H1 (cell line): Measurements from ENCODE around the gene LRATD1. TPM values are rescaled to one million over a fixed set of nuclear protein-coding genes. Genes with fewer than 3 reads are reported as not detected.

ENCODE experiments used
- CTCF ChIA-PET: fragments of 300-600 bp; sonication (Branson Sonifier 250); formaldehyde crosslinking; loops from one replicate; lab custom pipeline; 2021; ENCODE audit not compliant: partially characterized antibody; lab: Charles Lee
- POLR2A ChIA-PET: fragments of 300-600 bp; sonication (Branson Sonifier 250); formaldehyde crosslinking; loops from one replicate; lab custom pipeline; 2021; ENCODE audit warnings: inconsistent platforms; ENCODE audit not compliant: partially characterized antibody; lab: Charles Lee
- DNase-seq, 2 experiments: peaks; one replicate each; pipeline versions ENCODE4 v3.0.0 to v3.0.0-alpha.2; 2010 to 2022; ENCODE audit warnings: low spot score in 2 of 2, low read depth in 1 of 2, mixed read lengths in 1 of 2
- FAIRE-seq: peaks from 2 replicates; lab custom pipeline; 2011; peaks lifted over from hg19 to GRCh38; lab: Jason Lieb, UNC
- H2AFZ ChIP-seq: 2 replicates; pipeline ENCODE4 v1.8.1; 2012; ENCODE audit warnings: low read length, inconsistent platforms
- H2AK5ac ChIP-seq: 2 replicates; pipeline ENCODE4 v1.6.1; 2013; ENCODE audit warnings: low read depth, low read length
- H2BK120ac ChIP-seq: replicated peaks from 2 replicates; pipeline ENCODE3; 2013; ENCODE audit warnings: low read depth, low read length, inconsistent platforms
- H2BK12ac ChIP-seq: 2 replicates; pipeline ENCODE4 v1.6.1; 2013; ENCODE audit warnings: low read depth, low read length
- H2BK15ac ChIP-seq: 2 replicates; pipeline ENCODE4 v1.6.1; 2013; ENCODE audit warnings: low read length
- H2BK20ac ChIP-seq: 2 replicates; pipeline ENCODE4 v1.6.1; 2013; ENCODE audit warnings: low read length
- H2BK5ac ChIP-seq: 2 replicates; pipeline ENCODE4 v1.6.1; 2013; ENCODE audit warnings: low read depth, low read length
- H3K14ac ChIP-seq: 2 replicates; pipeline ENCODE4 v1.6.1; 2013; ENCODE audit warnings: inconsistent platforms; ENCODE audit not compliant: insufficient read length
- H3K18ac ChIP-seq: 2 replicates; pipeline ENCODE4 v1.6.1; 2013; ENCODE audit warnings: low read length; ENCODE audit errors: extremely low read depth
- H3K23ac ChIP-seq: 2 replicates; pipeline ENCODE4 v1.6.1; 2013; ENCODE audit warnings: inconsistent platforms; ENCODE audit not compliant: insufficient read length
- H3K23me2 ChIP-seq: 2 replicates; pipeline ENCODE4 v1.6.1; 2013; ENCODE audit warnings: low read depth, low read length
- H3K27ac ChIP-seq: 2 replicates; pipeline ENCODE4 v1.6.1; 2011; ENCODE audit warnings: low read depth, low read length, inconsistent platforms
- H3K27me3 ChIP-seq, 4 experiments: replicated peaks in 1 of 4; 1 replicate in 1 of 4; 2 replicates in 3 of 4; pipeline versions ENCODE4 v1.6.1 to v1.8.1; 2011 to 2013; ENCODE audit warnings: low read length in 3 of 4, mild to moderate bottlenecking in 3 of 4, inconsistent platforms in 2 of 4, mixed read lengths in 2 of 4, moderate library complexity in 1 of 4; ENCODE audit not compliant: control insufficient read depth in 3 of 4, insufficient read depth in 3 of 4; ENCODE audit errors: extremely low read depth in 1 of 4
- H3K36me3 ChIP-seq, 4 experiments: 2 replicates each; pipeline versions ENCODE4 v1.6.1 to v1.8.1; 2011 to 2013; ENCODE audit warnings: mild to moderate bottlenecking in 4 of 4, low read length in 3 of 4, moderate library complexity in 2 of 4, control low read depth in 1 of 4, inconsistent platforms in 1 of 4; ENCODE audit not compliant: insufficient read depth in 4 of 4, control insufficient read depth in 2 of 4
- H3K4ac ChIP-seq: replicated peaks from 2 replicates; pipeline ENCODE3; 2013; ENCODE audit warnings: low read length, low read depth, mixed read lengths, inconsistent platforms; ENCODE audit not compliant: insufficient read length
- H3K4me1 ChIP-seq, 4 experiments: replicated peaks in 1 of 4; 1 replicate in 1 of 4; 2 replicates in 3 of 4; pipeline versions ENCODE4 v1.6.1 to v1.8.1; 2011 to 2013; ENCODE audit warnings: low read length in 3 of 4, inconsistent platforms in 2 of 4, mixed read lengths in 1 of 4; ENCODE audit not compliant: insufficient read depth in 4 of 4, control insufficient read depth in 3 of 4
- H3K4me2 ChIP-seq, 2 experiments: 2 replicates each; pipeline versions ENCODE4 v1.6.1 to v1.8.1; 2011 to 2013; ENCODE audit warnings: low read depth in 2 of 2, low read length in 2 of 2, control low read depth in 1 of 2, inconsistent platforms in 1 of 2, mild to moderate bottlenecking in 1 of 2; ENCODE audit not compliant: insufficient read depth in 1 of 2
- H3K4me3 ChIP-seq, 4 experiments: fragments of 200-600, 300-600 bp in 1 of 4; sonication (generic), shearing (Covaris generic), sonication (Bioruptor Twin) in 1 of 4; 2 replicates each; pipeline versions ENCODE4 v1.5.1 to v1.8.1; 2011 to 2016; ENCODE audit warnings: low read length in 4 of 4, low read depth in 3 of 4, control low read depth in 2 of 4, inconsistent platforms in 2 of 4, mild to moderate bottlenecking in 2 of 4, mixed read lengths in 1 of 4, moderate library complexity in 1 of 4; ENCODE audit not compliant: insufficient read depth in 2 of 4; ENCODE audit errors: extremely low read depth in 1 of 4
- H3K56ac ChIP-seq: replicated peaks from 2 replicates; pipeline ENCODE3; 2013; ENCODE audit warnings: low read depth, mild to moderate bottlenecking, mixed read lengths, low read length, inconsistent platforms; ENCODE audit not compliant: insufficient read length
- H3K79me1 ChIP-seq: 2 replicates; pipeline ENCODE4 v1.6.1; 2013; ENCODE audit warnings: low read depth, low read length, control low read depth
- H3K79me2 ChIP-seq, 2 experiments: 2 replicates each; pipeline versions ENCODE4 v1.6.1 to v1.8.1; 2012 to 2013; ENCODE audit warnings: low read length in 2 of 2, mild to moderate bottlenecking in 2 of 2, inconsistent platforms in 1 of 2; ENCODE audit not compliant: insufficient read depth in 2 of 2, control insufficient read depth in 1 of 2
- H3K9ac ChIP-seq, 4 experiments: replicated peaks in 1 of 4; 1 replicate in 1 of 4; 2 replicates in 3 of 4; pipeline versions ENCODE4 v1.6.1 to v1.8.1; 2011 to 2013; ENCODE audit warnings: low read depth in 3 of 4, low read length in 3 of 4, control low read depth in 2 of 4, mild to moderate bottlenecking in 2 of 4, moderate library complexity in 2 of 4, inconsistent platforms in 1 of 4; ENCODE audit errors: extremely low read depth in 1 of 4
- H3K9me3 ChIP-seq, 2 experiments: 2 replicates each; pipeline versions ENCODE4 v1.6.1 to v1.8.1; 2012 to 2013; ENCODE audit warnings: mild to moderate bottlenecking in 2 of 2, moderate library complexity in 2 of 2, control low read depth in 1 of 2, inconsistent platforms in 1 of 2, low read depth in 1 of 2, low read length in 1 of 2, mixed read lengths in 1 of 2; ENCODE audit not compliant: insufficient read depth in 2 of 2
- H4K20me1 ChIP-seq, 2 experiments: replicated peaks in 1 of 2; 2 replicates each; pipeline versions ENCODE3 to v1.8.1; 2011 to 2013; ENCODE audit warnings: inconsistent platforms in 2 of 2, low read length in 2 of 2, mild to moderate bottlenecking in 1 of 2; ENCODE audit not compliant: insufficient read depth in 2 of 2, control insufficient read depth in 1 of 2
- H4K5ac ChIP-seq: 2 replicates; pipeline ENCODE4 v1.6.1; 2013; ENCODE audit warnings: low read length, low read depth, mixed read lengths, inconsistent platforms; ENCODE audit not compliant: insufficient read length
- H4K8ac ChIP-seq: 2 replicates; pipeline ENCODE4 v1.8.0; 2013; ENCODE audit warnings: mild to moderate bottlenecking, moderate library complexity, low read length, inconsistent platforms; ENCODE audit not compliant: insufficient read depth; ENCODE audit errors: extremely low read depth
- H4K91ac ChIP-seq: replicated peaks from 2 replicates; pipeline ENCODE3; 2013; ENCODE audit warnings: low read length, mixed read lengths, inconsistent platforms; ENCODE audit not compliant: insufficient read length
- CREB1 ChIP-seq: IDR thresholded peaks from 2 replicates; pipeline ENCODE4 v1.6.1; 2012; ENCODE audit warnings: inconsistent platforms
- EZH2 ChIP-seq: fragments of 200-600 bp; sonication (generic); IDR thresholded peaks from 2 replicates; pipeline ENCODE4 v1.7.1; 2012; ENCODE audit warnings: low read depth, mild to moderate bottlenecking, moderate library complexity, low read length, inconsistent platforms; ENCODE audit not compliant: severe bottlenecking
- RFX5 ChIP-seq: IDR thresholded peaks from 2 replicates; pipeline ENCODE4 v1.6.1; 2011; ENCODE audit warnings: low read depth, low read length, improper control_type of control experiment, borderline replicate concordance
- SP2 ChIP-seq: IDR thresholded peaks from 2 replicates; pipeline ENCODE4 v1.6.1; 2012; ENCODE audit warnings: mild to moderate bottlenecking, low read length, inconsistent platforms
- SUZ12 ChIP-seq: fragments of 200-600 bp; sonication (generic); IDR thresholded peaks from 2 replicates; pipeline ENCODE4 v1.6.1; 2012; ENCODE audit warnings: mild to moderate bottlenecking, inconsistent platforms, low read length, moderate library complexity, mixed read lengths
- WGBS, 2 experiments: shearing (Covaris generic) in 1 of 2; methylation state at CpG; one replicate each; pipeline versions ENCODE4 v1.1.6 to v1.1.7; 2013 to 2015; ENCODE audit warnings: low lambda C conversion rate in 2 of 2, mixed read lengths in 2 of 2, inconsistent platforms in 1 of 2, low coverage in 1 of 2, missing lambda C conversion rate in 1 of 2; ENCODE audit not compliant: insufficient replicate concordance in 2 of 2, insufficient coverage in 1 of 2, insufficient read length in 1 of 2; ENCODE audit errors: extremely low coverage in 1 of 2, missing lambda C conversion rate in 1 of 2; 5-methylcytosine and 5-hydroxymethylcytosine counted together
- polyA plus RNA-seq, 7 experiments: library from polyadenylated mRNA; depleted of rRNA in 3 of 7; stranded (reverse) in 5 of 7; unstranded in 2 of 7; fragments of >200 nt in 5 of 7; fragments of 200-250 nt in 2 of 7; gene quantifications; 1 replicate in 5 of 7; 2 replicates in 1 of 7; 4 replicates in 1 of 7; pipeline versions ENCODE4 v1.2.1 to v1.2.3, GENCODE V29; 2011 to 2013; ENCODE audit warnings: missing spikeins in 2 of 7, mixed read lengths in 2 of 7
- total RNA-seq: library from RNA; stranded (reverse); fragmentation: NEBNext Ultra II Directional; extraction: Animal tissue kit (Norgen Biotek cat#: 25700); gene quantifications from 2 replicates; pipeline ENCODE4 v1.2.1, GENCODE V29; 2021

Gene LRATD1
- total and polyA plus RNA-seq, 2 of the 8 experiments (the other 6 are each of a cell fraction or from before 2014, with no cell fraction given) = 1.2 to 2.3 TPM

DNA sequence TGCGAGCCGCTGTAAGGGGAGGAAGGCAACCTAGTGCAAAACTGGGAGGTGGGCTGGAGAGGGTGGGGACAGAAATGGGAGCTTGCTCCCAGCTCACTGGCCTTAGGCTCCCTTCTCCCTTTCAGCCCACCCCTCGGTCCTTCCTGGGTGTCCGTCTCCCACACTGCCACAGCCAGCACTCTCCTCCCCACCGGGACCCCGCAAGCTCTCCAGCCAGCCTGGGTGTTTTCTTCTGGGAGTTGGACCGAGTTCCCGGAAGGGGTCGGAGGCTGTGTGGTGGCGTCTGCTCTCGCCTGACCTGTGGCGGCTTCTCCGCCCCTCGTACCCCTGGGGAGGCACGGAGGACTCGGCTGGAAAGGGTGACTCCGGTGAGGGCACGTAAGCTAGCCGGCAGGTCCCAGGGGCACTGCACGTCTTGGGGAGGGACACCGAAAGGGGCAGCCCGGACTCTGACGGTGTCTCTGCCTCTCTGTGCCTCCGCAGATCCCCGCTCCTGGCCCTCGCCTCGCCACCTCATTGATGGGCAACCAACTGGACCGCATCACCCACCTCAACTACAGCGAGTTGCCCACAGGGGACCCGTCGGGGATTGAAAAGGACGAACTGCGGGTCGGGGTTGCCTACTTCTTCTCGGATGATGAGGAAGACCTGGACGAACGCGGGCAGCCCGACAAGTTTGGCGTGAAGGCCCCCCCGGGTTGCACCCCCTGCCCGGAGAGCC is 1.1 kb downstream of the LRATD1 start:
- H3K14ac ChIP-seq = no peak overlapping the region
- no peak overlapping the region for H2BK20ac ChIP-seq
- H4K91ac ChIP-seq = no peak overlapping the region
- no peak overlapping the region for H3K27ac ChIP-seq
- no peak overlapping the region for H3K9ac ChIP-seq
- H2AK5ac ChIP-seq = no peak overlapping the region
- CTCF ChIA-PET = interaction anchor here (0.8 to 2.4 kb wide), 14 partner anchors 9 to 396 kb away, joined by 3 to 11 read pairs (median 4); no protein-coding TSS in a partner anchor
- H3K36me3 ChIP-seq = no peaks in the 10 kb centered on the region
- no peaks in the 10 kb centered on the region for H3K79me1 ChIP-seq
- H4K5ac ChIP-seq = no peak overlapping the region
- H3K23ac ChIP-seq = no peak overlapping the region
- no peaks in the 10 kb centered on the region for H3K9me3 ChIP-seq
- peaks cover 3 to 21% (median 13%) of the 10 kb centered on the region in 4 experiments for H3K4me1 ChIP-seq
- FAIRE-seq = no peak
- peak; percentile 79 for TF ChIP-seq EZH2
- no peak for TF ChIP-seq CREB1
- TF ChIP-seq SUZ12 = peak; percentile 91
- TF ChIP-seq RFX5 = no peak
- no peak for TF ChIP-seq SP2
- TF ChIP-seq, all 59 proteins: peak for 2
- Histone ChIP-seq H3K4me2 (peak overlapping the region; percentile 94 to 98), H2AFZ (peak overlapping the region; percentile 76; the same call in 1 of the 2 replicates), H3K4ac (no peak overlapping the region), H3K18ac (no peak overlapping the region; the same call in 1 of the 2 replicates), H3K79me2 (no peaks in the 10 kb centered on the region), H2BK5ac (no peak overlapping the region), H3K27me3 (peaks cover 21 to 61% (median 44%) of the 10 kb centered on the region in 4 experiments), H4K8ac (peak overlapping the region; percentile 51), H2BK15ac (no peak overlapping the region), H3K56ac (no peak overlapping the region), H2BK12ac (0 out of 2 replicates have a peak overlapping the region, but pooled peaks have one; percentile 98), H2BK120ac (no peak overlapping the region), H3K4me3 (peak overlapping the region; percentile 62 to 79 (median 72)), H3K23me2 (peaks cover 28% of the 10 kb centered on the region), H4K20me1 (peaks cover 2 to 6% of the 10 kb centered on the region in 2 experiments)
- POLR2A ChIA-PET = no interaction called here
- peak in 1 of 2 experiments; percentile 59 for DNase-seq
- 4% methylated on average over 34 of the region's 42 CpGs; no CpG with 5 or more reads in 1 of the 2 experiments for WGBS, 2 experiments
